ENCODE measurements around the gene VWDE.

Gene VWDE

DNA sequence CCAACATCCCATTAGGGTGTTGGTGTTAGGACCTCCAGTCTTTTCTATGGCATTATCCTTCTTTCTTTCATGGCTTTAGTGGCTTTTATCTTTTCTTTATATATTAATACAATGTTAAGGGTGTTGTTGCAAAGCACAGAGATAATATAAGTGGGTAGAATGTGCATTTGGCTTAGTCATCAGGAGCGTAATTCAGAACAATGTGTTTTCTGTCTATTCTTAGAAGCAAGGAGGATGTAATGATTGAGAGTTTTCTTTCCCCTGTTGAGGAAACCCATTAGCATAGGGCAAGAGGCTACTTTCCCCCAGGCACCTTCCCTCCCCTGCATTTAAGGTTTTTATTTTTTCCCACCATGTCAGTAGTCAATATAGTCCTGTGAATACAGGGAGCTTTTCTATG is 112.9 kb downstream of the VWDE start:
- DNase-seq (ENCODE audit: low read depth) = no peak

DNA sequence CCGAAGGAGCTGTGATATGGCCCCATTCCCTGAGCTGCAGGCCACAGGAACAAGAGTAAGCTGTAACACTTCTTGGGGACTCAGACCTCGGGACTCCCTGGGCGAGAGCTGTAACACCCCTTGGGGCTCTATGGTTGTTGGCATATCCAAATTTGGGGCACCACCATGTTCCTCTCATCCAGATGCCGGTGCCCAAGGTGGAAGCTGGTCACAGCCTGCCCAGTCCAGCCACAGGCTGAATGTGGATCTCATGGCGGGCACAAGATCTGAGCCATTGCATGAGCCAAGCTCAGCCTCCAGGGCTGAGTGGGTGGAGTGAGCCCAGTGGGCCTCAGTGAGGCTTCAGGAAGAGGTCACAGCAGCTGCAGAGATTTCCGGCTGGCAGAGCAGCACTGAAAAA is 113.7 kb downstream of the VWDE start:
- DNase-seq (ENCODE audit: low read depth) = no peak

DNA sequence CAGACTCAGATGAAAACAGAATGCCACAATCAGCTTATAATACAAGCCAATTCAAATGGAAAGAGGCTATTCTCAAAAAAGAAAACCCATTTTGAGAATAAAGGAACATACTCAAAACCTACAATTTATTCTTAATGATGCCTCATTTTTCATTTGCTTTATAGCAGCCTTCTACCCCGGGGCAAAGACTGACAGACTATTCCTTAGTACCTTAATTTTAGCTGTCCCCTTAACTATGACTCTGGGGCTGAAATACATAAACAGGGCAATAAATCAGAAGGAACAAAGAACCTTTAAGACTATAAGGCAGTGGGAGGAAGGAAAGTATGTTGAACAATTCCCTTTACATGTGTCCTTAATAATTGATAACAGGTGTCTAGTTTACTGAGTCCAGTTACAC is 115.8 kb downstream of the VWDE start:
- DNase-seq (ENCODE audit: low read depth) = no peak

DNA sequence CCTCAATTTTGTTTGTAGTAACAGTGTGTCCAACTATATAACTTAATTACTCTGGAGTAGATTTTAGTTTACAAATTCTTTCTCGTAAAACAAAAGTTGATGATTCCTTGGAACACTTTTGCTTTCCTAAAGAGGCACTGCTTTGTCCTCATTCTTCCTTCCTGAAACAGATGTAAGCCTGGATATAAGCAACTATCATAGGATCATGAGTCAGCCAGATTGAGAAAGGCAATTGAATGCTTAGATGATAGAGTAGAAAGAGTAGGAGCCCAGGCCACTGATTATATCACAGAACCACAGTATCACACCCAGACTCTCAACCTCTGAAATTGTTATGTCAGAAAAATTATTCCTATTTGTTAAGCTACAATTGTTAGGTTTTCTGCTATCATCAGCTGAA is 122.6 kb downstream of the VWDE start:
- DNase-seq (ENCODE audit: low read depth) = no peak

Measured in stimulated activated CD8-positive, alpha-beta memory T cell treated with anti-CD3 and anti-CD28 coated beads, Interleukin-12 subunit alpha, Interleukin-12 subunit beta, amount 100 ng/mL, for 4 hours (primary cell).